ENCODE results near the gene C1orf35.
A peak's percentile ranks its signal among the peaks of the same experiment; 100 is the strongest.
"Not testable (repeated sequence)": the region's sequence is repeated elsewhere in the genome, so short reads cannot be mapped to it uniquely, and the experiment has no call there.

Gene C1orf35

DNA sequence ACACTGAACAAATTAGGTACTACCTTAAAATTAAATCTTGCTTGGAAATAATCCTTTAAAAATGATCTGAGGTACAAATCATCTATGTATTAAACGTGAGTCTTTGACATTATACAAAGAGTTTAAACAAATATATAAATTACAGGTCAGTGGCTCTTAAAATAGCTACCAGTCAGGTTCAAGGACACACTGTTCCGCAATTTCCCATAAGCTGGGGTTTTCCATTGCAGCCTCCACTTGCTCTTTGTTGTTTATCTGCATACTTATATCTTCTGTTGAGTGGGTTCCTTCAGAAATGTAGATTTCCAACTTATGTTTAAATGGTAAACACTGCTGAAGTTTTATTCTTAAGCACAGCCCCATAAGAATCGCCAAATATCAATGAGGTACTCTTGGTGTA lies 11.7 kb upstream of the C1orf35 start:
- Histone ChIP-seq H3K9ac (ENCODE audit: low read length) (no peak overlapping the region), H3K27me3 (ENCODE audit: control insufficient read depth, insufficient read depth, low read length) (no peaks in the 10 kb centered on the region), H3K4me3 (ENCODE audit: low read length) (no peak overlapping the region), H3K27ac (ENCODE audit: low read depth, low read length) (no peak overlapping the region), H3K4me1 (ENCODE audit: control insufficient read depth, insufficient read depth, low read length) (no peaks in the 10 kb centered on the region), H3K36me3 (ENCODE audit: control insufficient read depth, insufficient read depth, low read length) (no peaks in the 10 kb centered on the region)

GRCh38 chr1:228112617-228113016 lies 9.5 kb upstream of the C1orf35 start:
- peaks cover 5% of the 10 kb centered on the region for H3K4me1 ChIP-seq (ENCODE audit: control insufficient read depth, insufficient read depth, low read length)

GRCh38 chr1:228112167-228112566 lies 9.0 kb upstream of the C1orf35 start:
- peaks cover 5% of the 10 kb centered on the region for H3K4me1 ChIP-seq (ENCODE audit: control insufficient read depth, insufficient read depth, low read length)
- no peaks in the 10 kb centered on the region for H3K27me3 ChIP-seq (ENCODE audit: control insufficient read depth, insufficient read depth, low read length)
- H3K4me3 ChIP-seq (ENCODE audit: low read length), result no peak overlapping the region
- no peak overlapping the region for H3K9ac ChIP-seq (ENCODE audit: low read length)
- peaks cover 4% of the 10 kb centered on the region for H3K36me3 ChIP-seq (ENCODE audit: control insufficient read depth, insufficient read depth, low read length)
- H3K27ac ChIP-seq (ENCODE audit: low read depth, low read length), result no peak overlapping the region

More at GRCh38 chr1:228112617-228113016, 9.5 kb upstream of the C1orf35 start:
- Histone ChIP-seq H3K4me3 (ENCODE audit: low read length) (no peak overlapping the region), H3K27ac (ENCODE audit: low read depth, low read length) (no peak overlapping the region), H3K9ac (ENCODE audit: low read length) (no peak overlapping the region), H3K27me3 (ENCODE audit: control insufficient read depth, insufficient read depth, low read length) (no peaks in the 10 kb centered on the region), H3K36me3 (ENCODE audit: control insufficient read depth, insufficient read depth, low read length) (peaks cover 3% of the 10 kb centered on the region)

GRCh38 chr1:228111315-228111714 lies 8.2 kb upstream of the C1orf35 start:
- H3K4me1 ChIP-seq (ENCODE audit: control insufficient read depth, insufficient read depth, low read length); H3K4me3 ChIP-seq (ENCODE audit: low read length); H3K36me3 ChIP-seq (ENCODE audit: control insufficient read depth, insufficient read depth, low read length); H3K27ac ChIP-seq (ENCODE audit: low read depth, low read length); H3K9ac ChIP-seq (ENCODE audit: low read length); H3K27me3 ChIP-seq (ENCODE audit: control insufficient read depth, insufficient read depth, low read length): not testable (repeated sequence)

DNA sequence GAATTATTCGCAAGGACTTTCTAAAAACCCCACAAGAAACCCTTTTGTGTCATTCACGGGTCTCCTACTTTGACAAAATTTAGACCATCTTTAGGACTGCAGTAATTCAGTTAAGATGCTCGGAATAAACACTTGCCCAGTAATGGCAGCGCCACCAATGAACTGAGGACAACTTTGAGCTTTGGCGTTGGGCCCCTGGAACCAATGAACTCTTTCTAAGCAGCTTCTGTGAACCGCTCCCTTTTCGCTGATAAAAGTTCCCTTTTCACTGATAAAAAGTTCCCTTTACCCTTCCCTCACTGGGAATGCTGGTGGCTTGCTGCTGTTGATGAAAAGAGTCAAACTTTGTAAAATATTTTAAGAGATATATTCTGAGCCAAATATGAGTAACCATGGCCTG lies 7.4 kb upstream of the C1orf35 start:
- Histone ChIP-seq H3K27me3 (ENCODE audit: control insufficient read depth, insufficient read depth, low read length) (no peaks in the 10 kb centered on the region), H3K27ac (ENCODE audit: low read depth, low read length) (no peak overlapping the region), H3K4me3 (ENCODE audit: low read length) (peak overlapping the region; percentile 76), H3K4me1 (ENCODE audit: control insufficient read depth, insufficient read depth, low read length) (peaks cover 5% of the 10 kb centered on the region), H3K9ac (ENCODE audit: low read length) (no peak overlapping the region), H3K36me3 (ENCODE audit: control insufficient read depth, insufficient read depth, low read length) (peaks cover 8% of the 10 kb centered on the region)

- peaks cover 8% of the 10 kb centered on the region for H3K36me3 ChIP-seq (ENCODE audit: control insufficient read depth, insufficient read depth, low read length)
- peak overlapping the region; percentile 72 for H3K9ac ChIP-seq (ENCODE audit: low read length)
- H3K27ac ChIP-seq (ENCODE audit: low read depth, low read length), result peak overlapping the region; percentile 90
These were observed 6.9 kb upstream of the C1orf35 start for GRCh38 chr1:228109962-228110488.

DNA sequence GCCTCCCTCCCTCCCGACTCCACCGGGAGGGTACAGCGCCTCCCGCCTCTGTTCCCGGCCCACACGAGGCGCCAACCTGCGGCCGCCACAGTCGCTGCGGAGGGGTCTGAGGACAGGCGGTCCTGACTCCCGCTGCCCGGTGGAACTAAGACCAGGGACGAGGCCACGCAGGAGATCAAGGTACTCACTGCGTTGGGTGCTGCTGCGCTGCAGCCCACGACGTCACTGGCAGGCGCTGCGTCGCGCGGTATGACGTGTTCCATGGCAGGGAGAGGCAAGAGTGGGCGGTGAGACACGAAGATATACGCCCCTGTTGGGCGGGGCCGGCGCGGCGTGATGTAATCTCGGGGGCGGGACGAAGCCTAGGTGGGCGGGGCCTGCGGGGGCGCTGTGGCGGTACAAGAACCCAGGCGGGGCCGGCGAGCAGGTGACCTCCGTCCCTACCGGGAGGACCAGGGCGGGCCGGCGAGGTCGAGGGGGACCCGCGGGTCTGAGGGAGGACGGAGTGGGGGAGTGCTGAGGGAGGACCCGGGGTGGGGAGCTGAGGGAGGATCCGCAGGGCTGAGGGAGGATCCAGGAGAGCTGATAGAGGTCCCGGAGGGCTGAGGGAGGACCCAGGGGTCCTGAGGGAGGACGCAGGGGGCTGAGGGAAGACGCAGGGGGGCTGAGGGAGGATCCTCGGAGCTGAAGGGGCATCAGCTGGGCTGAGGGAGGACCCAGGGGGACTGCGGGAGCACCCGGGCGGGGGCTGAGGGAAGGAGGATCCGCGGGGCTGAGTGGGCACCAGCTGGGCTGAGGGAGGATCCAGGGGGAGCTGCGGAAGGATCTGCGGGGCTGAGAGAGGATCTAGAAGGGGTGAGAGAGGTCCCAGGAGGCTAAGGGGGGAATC lies 6.2 kb upstream of the C1orf35 start, which contains the start of gene MRPL55:
MRPL55 (minus strand) TSS at position 227 of the 889 bp plus-strand sequence. CDS start 1,039 bp downstream, outside the sequence.
- peak within 1 kb of the TSS; percentile 96 for H3K9ac ChIP-seq (ENCODE audit: low read length)
- peaks cover 5% of the 10 kb centered on the region for H3K4me1 ChIP-seq (ENCODE audit: control insufficient read depth, insufficient read depth, low read length)
- peak within 1 kb of the TSS; percentile 99 for H3K4me3 ChIP-seq (ENCODE audit: low read length)
- peak within 1 kb of the TSS; percentile 93 for H3K27ac ChIP-seq (ENCODE audit: low read depth, low read length)
- H3K27me3 ChIP-seq (ENCODE audit: control insufficient read depth, insufficient read depth, low read length), result no peaks in the 10 kb centered on the region
- H3K36me3 ChIP-seq (ENCODE audit: control insufficient read depth, insufficient read depth, low read length), result peaks cover 8% of the 10 kb centered on the region

More at GRCh38 chr1:228109962-228110488, 6.9 kb upstream of the C1orf35 start:
- peaks cover 5% of the 10 kb centered on the region for H3K4me1 ChIP-seq (ENCODE audit: control insufficient read depth, insufficient read depth, low read length)
- H3K4me3 ChIP-seq (ENCODE audit: low read length), result peak overlapping the region; percentile 76
- H3K27me3 ChIP-seq (ENCODE audit: control insufficient read depth, insufficient read depth, low read length), result no peaks in the 10 kb centered on the region

DNA sequence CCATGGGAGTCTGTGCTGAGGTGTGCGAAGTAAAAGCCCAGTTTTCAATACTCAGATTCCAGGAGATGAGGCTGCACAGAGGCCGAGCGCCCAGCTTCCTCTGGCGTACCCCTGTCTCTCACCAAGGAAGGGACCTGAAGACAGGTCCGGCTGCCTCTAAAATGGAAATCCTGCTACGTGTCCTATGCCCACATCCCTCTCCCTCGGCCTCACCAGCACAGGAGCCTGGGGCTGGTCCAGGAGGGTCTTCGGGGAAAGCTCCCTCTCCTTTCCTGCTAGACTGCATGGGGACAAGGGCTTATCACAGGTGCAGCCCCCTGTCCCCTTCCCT lies 5.6 kb upstream of the C1orf35 start:
- Histone ChIP-seq H3K36me3 (ENCODE audit: control insufficient read depth, insufficient read depth, low read length) (peaks cover 8% of the 10 kb centered on the region), H3K9ac (ENCODE audit: low read length) (peak overlapping the region; percentile 96), H3K4me1 (ENCODE audit: control insufficient read depth, insufficient read depth, low read length) (peaks cover 7% of the 10 kb centered on the region), H3K27me3 (ENCODE audit: control insufficient read depth, insufficient read depth, low read length) (no peaks in the 10 kb centered on the region), H3K27ac (ENCODE audit: low read depth, low read length) (peak overlapping the region; percentile 93), H3K4me3 (ENCODE audit: low read length) (peak overlapping the region; percentile 99)

DNA sequence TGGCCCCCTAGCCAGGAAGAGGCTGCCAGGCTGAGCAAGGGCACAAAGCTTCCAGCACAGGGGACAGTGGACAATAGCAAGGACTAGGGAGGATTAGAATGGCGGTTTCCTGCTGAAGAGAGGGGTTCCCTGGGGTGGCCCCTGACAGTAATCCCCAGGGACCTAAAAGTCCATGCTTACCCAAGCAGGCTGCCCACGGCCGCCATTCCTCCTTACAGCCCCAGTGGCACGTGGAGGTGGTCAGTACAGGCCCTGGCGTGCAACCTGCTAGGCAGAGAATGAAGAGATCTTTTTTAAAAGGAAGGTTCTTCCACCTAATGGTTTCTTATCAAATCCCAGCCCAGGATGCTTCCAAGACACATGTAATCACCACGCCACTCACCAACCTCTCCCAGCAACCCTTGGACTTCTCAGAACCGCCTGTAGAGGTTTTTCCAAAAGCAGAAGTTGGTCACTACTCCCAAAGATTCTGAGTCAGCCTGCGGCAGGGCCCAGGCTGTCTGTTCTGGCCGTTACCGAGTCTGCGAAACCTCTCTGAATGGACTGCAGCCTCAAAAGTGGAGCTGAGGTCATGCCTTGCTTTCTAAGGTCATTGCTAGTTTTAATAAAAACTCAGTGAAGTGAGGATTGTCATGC lies 5.0 kb upstream of the C1orf35 start:
- Histone ChIP-seq H3K27me3 (ENCODE audit: control insufficient read depth, insufficient read depth, low read length) (no peaks in the 10 kb centered on the region), H3K36me3 (ENCODE audit: control insufficient read depth, insufficient read depth, low read length) (peaks cover 8% of the 10 kb centered on the region), H3K9ac (ENCODE audit: low read length) (peak overlapping the region; percentile 96), H3K4me3 (ENCODE audit: low read length) (peak overlapping the region; percentile 99), H3K27ac (ENCODE audit: low read depth, low read length) (peak overlapping the region; percentile 93), H3K4me1 (ENCODE audit: control insufficient read depth, insufficient read depth, low read length) (peaks cover 8% of the 10 kb centered on the region)

GRCh38 chr1:228107636-228108035 lies 4.5 kb upstream of the C1orf35 start:
- no peak overlapping the region for H3K9ac ChIP-seq (ENCODE audit: low read length)
- H3K27ac ChIP-seq (ENCODE audit: low read depth, low read length), result no peak overlapping the region
- no peak overlapping the region for H3K4me3 ChIP-seq (ENCODE audit: low read length)
- no peaks in the 10 kb centered on the region for H3K27me3 ChIP-seq (ENCODE audit: control insufficient read depth, insufficient read depth, low read length)
- peaks cover 8% of the 10 kb centered on the region for H3K36me3 ChIP-seq (ENCODE audit: control insufficient read depth, insufficient read depth, low read length)
- H3K4me1 ChIP-seq (ENCODE audit: control insufficient read depth, insufficient read depth, low read length), result peaks cover 8% of the 10 kb centered on the region

DNA sequence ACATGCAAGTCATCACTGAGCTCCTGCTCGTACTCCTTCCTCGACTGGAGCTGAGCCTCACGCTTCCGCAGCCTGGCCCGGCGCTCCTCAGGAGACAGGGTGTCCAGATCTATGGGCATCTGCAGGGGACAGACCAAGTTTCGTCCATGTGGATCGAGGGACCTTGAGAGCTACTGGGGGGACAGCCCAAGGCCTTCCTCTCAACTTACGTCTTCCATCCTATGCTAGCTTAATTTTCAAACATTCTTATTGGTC lies 3.6 kb upstream of the C1orf35 start:
- Histone ChIP-seq H3K36me3 (ENCODE audit: control insufficient read depth, insufficient read depth, low read length) (peaks cover 8% of the 10 kb centered on the region), H3K27ac (ENCODE audit: low read depth, low read length) (no peak overlapping the region), H3K4me3 (ENCODE audit: low read length) (no peak overlapping the region), H3K4me1 (ENCODE audit: control insufficient read depth, insufficient read depth, low read length) (peaks cover 8% of the 10 kb centered on the region), H3K9ac (ENCODE audit: low read length) (no peak overlapping the region), H3K27me3 (ENCODE audit: control insufficient read depth, insufficient read depth, low read length) (no peaks in the 10 kb centered on the region)

- Histone ChIP-seq H3K4me1 (ENCODE audit: control insufficient read depth, insufficient read depth, low read length) (peaks cover 8% of the 10 kb centered on the region), H3K4me3 (ENCODE audit: low read length) (no peak overlapping the region), H3K27me3 (ENCODE audit: control insufficient read depth, insufficient read depth, low read length) (no peaks in the 10 kb centered on the region), H3K36me3 (ENCODE audit: control insufficient read depth, insufficient read depth, low read length) (peaks cover 8% of the 10 kb centered on the region), H3K9ac (ENCODE audit: low read length) (no peak overlapping the region), H3K27ac (ENCODE audit: low read depth, low read length) (no peak overlapping the region)
These were observed 3.1 kb upstream of the C1orf35 start for GRCh38 chr1:228105996-228106799.

Measured in rectal smooth muscle tissue (tissue), 1 donor.